GM20000 (cell line): ENCODE results near the gene ARIH2.

ENCODE experiments used
- DNase-seq: peaks from one replicate; pipeline ENCODE4 v3.0.0; 2012; ENCODE audit warnings: low spot score
- CTCF ChIP-seq: IDR thresholded peaks from 2 replicates; pipeline ENCODE4 v1.5.1; 2012; ENCODE audit warnings: mild to moderate bottlenecking, control low read depth; ENCODE audit errors: extremely low read depth, missing control alignments

Gene ARIH2

GRCh38 chr3:48918388-48919214 lies at the start of gene ARIH2:
Gene ARIH2 (plus strand): TSS chr3:48918842. CDS start chr3:48927559, 8,717 bp downstream.
- peak; percentile 96 for DNase-seq
- no peak for TF ChIP-seq CTCF

- DNase-seq, result no peak
- TF ChIP-seq CTCF, result no peak
Measured at GRCh38 chr3:48877671-48878070, 41.0 kb upstream of the ARIH2 start.

- no peak for TF ChIP-seq CTCF
- peak; percentile 37 for DNase-seq
Measured at GRCh38 chr3:48879307-48879993, 39.2 kb upstream of the ARIH2 start.

- TF ChIP-seq CTCF, result no peak
Measured at GRCh38 chr3:48879994-48880377, 38.7 kb upstream of the ARIH2 start.

GRCh38 chr3:48881006-48881405 lies 37.6 kb upstream of the ARIH2 start:
- TF ChIP-seq CTCF, result no peak
- no peak for DNase-seq

More at GRCh38 chr3:48879994-48880377, 38.7 kb upstream of the ARIH2 start:
- no peak for DNase-seq

- DNase-seq, result no peak
- TF ChIP-seq CTCF, result no peak
Measured at GRCh38 chr3:48881652-48882114, 37.0 kb upstream of the ARIH2 start.

GRCh38 chr3:48885753-48886152 lies 32.9 kb upstream of the ARIH2 start:
- no peak for TF ChIP-seq CTCF
- no peak for DNase-seq
